T-helper 2 cell treated with Interferon-gamma antibody and Interleukin-4, amounts not matched to agents 5 μg/mL and 100 μg/mL, for 36 hours (primary cell): ENCODE measurements around the gene WNK2.

Source experiments
- DNase-seq: peaks from one replicate; pipeline ENCODE4 v3.0.0; 2021; ENCODE audit warnings: low spot score
- H3K27ac Mint-ChIP-seq: one replicate; pipeline ENCODE4 v1.8.0; 2021; ENCODE audit warnings: mild to moderate bottlenecking, mixed read lengths
- H3K27me3 Mint-ChIP-seq: one replicate; pipeline ENCODE4 v1.8.0; 2021; ENCODE audit warnings: low read depth, mixed read lengths
- H3K36me3 Mint-ChIP-seq: one replicate; pipeline ENCODE4 v1.8.0; 2021; ENCODE audit warnings: low read depth, mixed read lengths
- H3K4me1 Mint-ChIP-seq: one replicate; pipeline ENCODE4 v1.8.0; 2021; ENCODE audit warnings: low read depth, mixed read lengths
- H3K4me3 Mint-ChIP-seq: one replicate; pipeline ENCODE4 v1.8.0; 2022; ENCODE audit warnings: mild to moderate bottlenecking, moderate library complexity, mixed read lengths
- H3K9me3 Mint-ChIP-seq: one replicate; pipeline ENCODE4 v1.8.0; 2021; ENCODE audit warnings: mixed read lengths

Gene WNK2

DNA sequence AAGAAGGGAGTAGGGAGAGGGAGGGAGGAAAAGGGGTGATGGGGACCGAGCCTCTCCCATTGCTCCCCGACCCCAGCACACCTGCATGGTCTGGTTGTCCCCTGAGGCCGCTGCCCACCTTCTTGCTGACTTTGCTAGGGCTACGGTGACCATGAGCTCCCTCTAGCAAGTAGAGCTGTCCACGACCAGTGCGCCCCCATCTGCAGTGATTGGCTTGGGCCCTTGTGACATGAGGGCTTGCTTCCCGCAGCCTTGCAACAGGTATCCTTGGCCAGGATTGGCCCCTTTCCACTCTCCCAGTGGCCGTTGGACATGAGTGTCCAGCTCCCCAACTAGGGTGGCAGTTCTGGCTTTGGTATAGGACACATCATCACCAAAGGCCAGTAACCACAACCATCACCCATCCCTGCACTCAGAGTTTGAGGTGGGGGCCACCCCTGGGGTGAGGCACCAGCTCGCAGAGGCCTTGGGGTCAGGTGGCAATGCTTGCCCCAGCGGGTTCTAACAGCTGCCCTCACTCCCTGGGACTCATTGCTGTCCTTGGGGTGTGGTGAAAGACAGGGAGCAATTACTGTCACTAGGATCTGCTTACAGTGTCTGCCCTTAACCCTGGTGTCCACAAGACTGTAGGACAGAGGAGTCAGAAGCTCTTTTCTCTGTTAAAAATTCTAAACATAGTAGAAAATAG is 32.7 kb upstream of the WNK2 start:
- DNase-seq, result no peak
- Mint-ChIP-seq H3K36me3 (peaks cover 14% of the 10 kb centered on the region), H3K9me3 (peaks cover 20% of the 10 kb centered on the region), H3K27me3 (no peaks in the 10 kb centered on the region), H3K4me3 (no peak overlapping the region), H3K27ac (no peak overlapping the region), H3K4me1 (peaks cover 26% of the 10 kb centered on the region)

- DNase-seq, result peak; percentile 25
- H3K4me1 Mint-ChIP-seq, result peaks cover 22% of the 10 kb centered on the region
Measured at GRCh38 chr9:93154293-93154903, 29.5 kb upstream of the WNK2 start.

DNA sequence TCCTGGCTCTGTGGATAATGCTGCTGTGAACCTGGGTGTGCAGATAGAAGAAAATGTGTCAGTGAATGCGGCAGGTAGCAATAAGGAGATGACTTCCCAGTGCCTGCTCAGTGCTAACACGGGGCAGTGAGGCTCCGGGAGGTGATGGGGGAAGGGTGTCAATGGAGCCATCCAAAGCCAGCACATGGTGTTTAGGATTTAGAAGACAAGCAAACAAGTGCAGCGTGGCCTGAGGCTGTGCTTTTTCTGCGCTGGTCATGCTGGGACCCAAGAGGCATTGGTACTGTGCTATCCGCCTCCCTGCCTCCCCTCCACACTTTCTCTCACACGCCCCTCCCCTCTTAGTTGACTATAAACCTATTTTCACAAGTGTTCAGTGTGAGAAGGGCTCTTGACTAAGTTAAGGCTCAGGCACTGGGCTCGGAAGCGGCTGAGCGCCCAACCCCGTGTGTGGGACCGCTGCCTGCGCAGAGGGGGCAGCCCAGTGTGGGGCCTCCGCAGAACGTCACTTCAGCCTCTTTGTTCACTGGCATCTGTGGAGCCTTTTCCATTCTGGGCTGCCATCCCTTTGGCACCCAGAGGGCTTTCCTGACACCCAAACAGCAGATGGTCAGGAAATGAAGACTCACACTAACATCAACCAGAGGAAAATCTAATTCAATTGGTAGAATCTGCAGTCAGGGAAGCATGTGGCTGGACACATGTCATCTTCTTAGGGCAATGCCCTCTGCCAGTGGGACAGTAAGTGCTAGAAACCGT is 28.0 kb upstream of the WNK2 start:
- no peaks in the 10 kb centered on the region for H3K27me3 Mint-ChIP-seq
- H3K4me3 Mint-ChIP-seq, result no peak overlapping the region
- no peaks in the 10 kb centered on the region for H3K36me3 Mint-ChIP-seq
- H3K4me1 Mint-ChIP-seq, result peaks cover 22% of the 10 kb centered on the region
- peak overlapping the region; percentile 72 for H3K27ac Mint-ChIP-seq
- no peaks in the 10 kb centered on the region for H3K9me3 Mint-ChIP-seq
- DNase-seq, result no peak

More at GRCh38 chr9:93154293-93154903, 29.5 kb upstream of the WNK2 start:
- Mint-ChIP-seq H3K36me3 (no peaks in the 10 kb centered on the region), H3K27ac (no peak overlapping the region), H3K27me3 (no peaks in the 10 kb centered on the region), H3K4me3 (no peak overlapping the region), H3K9me3 (no peaks in the 10 kb centered on the region)

DNA sequence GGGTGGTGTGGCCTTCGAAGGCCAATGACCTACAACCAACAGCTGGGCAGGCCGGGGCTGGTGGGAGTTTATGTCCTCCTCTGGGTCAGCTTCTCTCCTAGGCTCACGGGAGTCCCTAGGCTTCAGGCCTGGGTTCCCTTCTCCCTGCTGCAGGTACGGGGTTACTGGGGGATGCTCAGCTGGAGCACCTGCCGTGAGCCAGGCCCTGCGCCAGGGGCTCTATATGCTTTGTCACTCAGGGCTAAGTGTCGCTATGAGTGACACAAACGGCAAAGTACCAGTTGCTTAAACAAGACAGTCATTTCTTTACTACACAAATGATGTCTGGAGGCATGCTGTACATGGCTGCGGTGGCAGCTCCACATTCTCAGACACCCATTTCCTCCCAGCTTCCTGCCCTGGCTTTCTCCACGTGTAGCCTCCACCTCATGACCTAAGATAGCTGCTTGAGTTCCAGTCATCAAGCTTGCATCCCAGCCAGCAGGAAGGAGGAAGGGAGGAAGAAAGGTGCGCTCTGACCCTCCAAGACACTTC is 27.4 kb upstream of the WNK2 start:
- H3K4me3 Mint-ChIP-seq, result no peak overlapping the region
- H3K27me3 Mint-ChIP-seq, result no peaks in the 10 kb centered on the region
- peak overlapping the region; percentile 72 for H3K27ac Mint-ChIP-seq
- peak; percentile 69 for DNase-seq
- H3K36me3 Mint-ChIP-seq, result no peaks in the 10 kb centered on the region
- H3K9me3 Mint-ChIP-seq, result no peaks in the 10 kb centered on the region
- peaks cover 22% of the 10 kb centered on the region for H3K4me1 Mint-ChIP-seq

DNA sequence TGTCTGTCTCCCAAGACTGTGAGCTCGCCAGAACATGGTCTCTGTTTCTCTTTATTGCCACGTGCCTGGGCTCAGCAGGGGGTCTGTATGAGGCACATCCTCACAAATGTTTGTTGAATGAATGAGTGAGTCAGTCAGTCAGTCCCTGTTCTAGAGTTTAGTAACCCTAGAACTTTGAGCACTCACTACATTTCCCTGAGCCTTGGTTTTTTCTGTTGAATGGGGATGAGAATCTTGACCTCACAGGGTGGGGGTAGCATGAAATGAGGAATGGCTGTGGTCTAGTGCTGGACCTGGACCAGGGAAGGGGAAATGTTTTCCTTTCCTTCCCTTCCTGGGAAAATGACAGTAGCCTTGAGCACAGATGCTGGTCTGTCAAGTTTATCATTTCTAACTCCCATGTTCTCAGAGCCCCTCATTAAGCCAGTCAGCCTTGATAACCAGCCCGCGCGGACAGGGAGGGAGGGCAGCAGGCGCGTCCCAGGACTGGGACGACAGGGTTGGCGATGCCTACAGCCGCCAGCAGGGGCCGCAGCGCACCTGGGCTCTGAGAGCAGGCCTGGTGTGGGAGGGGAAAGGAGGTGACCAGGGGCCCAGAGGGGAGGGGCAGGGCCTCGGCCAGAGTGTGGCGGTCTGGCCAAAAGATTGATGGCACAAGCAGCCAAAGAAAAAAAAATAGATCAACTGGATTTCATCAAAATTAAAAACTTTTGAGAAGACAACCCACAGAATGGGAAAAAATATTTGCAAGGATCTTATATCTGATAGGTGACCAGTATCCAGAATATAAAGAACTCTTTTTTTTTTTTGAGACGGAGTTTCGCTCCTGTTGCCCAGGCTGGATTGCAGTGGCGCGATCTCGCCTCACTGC is 24.1 kb upstream of the WNK2 start:
- Mint-ChIP-seq H3K27me3 (no peaks in the 10 kb centered on the region), H3K4me1 (peaks cover 22% of the 10 kb centered on the region), H3K36me3 (no peaks in the 10 kb centered on the region), H3K4me3 (no peak overlapping the region), H3K9me3 (no peaks in the 10 kb centered on the region), H3K27ac (peak overlapping the region; percentile 50)
- DNase-seq, result peak; percentile 66

- H3K4me3 Mint-ChIP-seq, result no peak overlapping the region
- no peak overlapping the region for H3K27ac Mint-ChIP-seq
- H3K27me3 Mint-ChIP-seq, result no peaks in the 10 kb centered on the region
- no peak for DNase-seq
- H3K4me1 Mint-ChIP-seq, result peaks cover 8% of the 10 kb centered on the region
- H3K36me3 Mint-ChIP-seq, result no peaks in the 10 kb centered on the region
- no peaks in the 10 kb centered on the region for H3K9me3 Mint-ChIP-seq
Measured at GRCh38 chr9:93161786-93162562, 22.0 kb upstream of the WNK2 start.

- Mint-ChIP-seq H3K36me3 (no peaks in the 10 kb centered on the region), H3K9me3 (no peaks in the 10 kb centered on the region), H3K27ac (no peak overlapping the region), H3K27me3 (no peaks in the 10 kb centered on the region), H3K4me1 (peaks cover 8% of the 10 kb centered on the region), H3K4me3 (no peak overlapping the region)
- no peak for DNase-seq
Measured at GRCh38 chr9:93164085-93164484, 19.9 kb upstream of the WNK2 start.

GRCh38 chr9:93166699-93167098 is 17.2 kb upstream of the WNK2 start:
- no peak overlapping the region for H3K27ac Mint-ChIP-seq
- H3K4me3 Mint-ChIP-seq, result no peak overlapping the region
- H3K27me3 Mint-ChIP-seq, result no peaks in the 10 kb centered on the region
- H3K36me3 Mint-ChIP-seq, result no peaks in the 10 kb centered on the region
- H3K4me1 Mint-ChIP-seq, result peaks cover 5% of the 10 kb centered on the region
- DNase-seq, result no peak
- no peaks in the 10 kb centered on the region for H3K9me3 Mint-ChIP-seq

DNA sequence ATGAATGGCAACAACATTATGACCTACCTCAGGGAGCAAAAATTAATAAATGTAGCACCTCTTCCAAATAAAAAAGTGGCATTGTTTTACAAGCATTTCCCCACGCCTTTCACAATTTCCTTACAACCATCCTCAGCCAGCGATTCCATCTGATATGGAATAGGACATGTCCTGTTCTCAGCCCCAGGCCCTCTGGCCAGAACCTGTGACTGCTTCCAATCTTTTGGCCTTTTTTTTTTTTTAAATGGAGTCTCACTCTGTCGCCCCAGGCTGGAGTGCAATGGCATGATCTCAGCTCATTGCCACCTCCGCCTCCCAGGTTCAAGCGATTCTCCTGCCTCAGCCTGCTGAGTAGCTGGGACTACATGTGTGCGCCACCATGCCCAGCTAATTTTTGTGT is 16.8 kb upstream of the WNK2 start:
- Mint-ChIP-seq H3K27ac (no peak overlapping the region), H3K9me3 (no peaks in the 10 kb centered on the region), H3K36me3 (no peaks in the 10 kb centered on the region), H3K4me1 (peaks cover 5% of the 10 kb centered on the region), H3K4me3 (no peak overlapping the region), H3K27me3 (no peaks in the 10 kb centered on the region)
- DNase-seq, result no peak

GRCh38 chr9:93167838-93168237 is 16.1 kb upstream of the WNK2 start:
- no peaks in the 10 kb centered on the region for H3K27me3 Mint-ChIP-seq
- no peaks in the 10 kb centered on the region for H3K36me3 Mint-ChIP-seq
- no peak overlapping the region for H3K4me3 Mint-ChIP-seq
- no peak for DNase-seq
- no peaks in the 10 kb centered on the region for H3K9me3 Mint-ChIP-seq
- H3K4me1 Mint-ChIP-seq, result peaks cover 5% of the 10 kb centered on the region
- H3K27ac Mint-ChIP-seq, result no peak overlapping the region

DNA sequence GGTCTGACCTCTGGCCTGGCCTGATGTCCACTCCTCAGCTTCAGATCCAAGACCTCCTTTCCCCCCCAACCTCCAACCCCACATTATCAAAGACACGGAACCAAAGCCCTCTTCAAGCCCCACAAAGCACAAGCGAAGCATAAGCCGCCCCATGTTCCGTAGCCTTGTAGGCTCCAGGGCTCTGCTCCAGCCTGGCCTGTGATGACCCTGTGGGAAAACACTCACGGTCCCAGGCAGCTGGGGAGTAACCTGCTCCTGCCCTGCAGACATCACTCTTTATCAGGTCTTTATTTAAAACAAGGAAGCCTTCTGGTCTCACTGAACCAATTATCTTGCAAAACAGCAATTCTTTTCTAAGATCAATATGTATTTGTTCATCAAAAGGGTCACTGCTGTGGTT is 15.4 kb upstream of the WNK2 start:
- Mint-ChIP-seq H3K9me3 (no peaks in the 10 kb centered on the region), H3K27me3 (no peaks in the 10 kb centered on the region), H3K36me3 (no peaks in the 10 kb centered on the region), H3K4me3 (no peak overlapping the region), H3K4me1 (peaks cover 5% of the 10 kb centered on the region), H3K27ac (no peak overlapping the region)
- DNase-seq, result no peak

DNA sequence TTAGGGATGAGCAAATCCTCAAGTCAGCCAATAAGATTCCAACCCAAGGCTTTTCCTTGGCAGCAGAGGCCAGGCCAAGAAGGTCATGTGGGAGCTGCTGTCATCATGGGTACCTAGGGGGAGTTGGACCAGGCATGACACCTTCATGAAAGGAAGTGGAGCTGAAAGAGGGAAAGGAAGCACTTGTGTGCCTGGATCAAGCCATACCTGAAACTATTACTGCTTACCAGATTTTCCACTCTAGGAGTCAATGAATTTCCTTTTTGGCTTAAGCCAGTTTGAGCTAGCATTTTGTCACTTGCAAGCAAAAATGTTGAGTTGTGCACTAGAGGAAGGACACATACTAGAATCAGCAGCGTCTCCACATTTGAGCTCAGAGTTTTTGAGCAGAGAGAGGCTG is 14.5 kb upstream of the WNK2 start:
- peaks cover 5% of the 10 kb centered on the region for H3K4me1 Mint-ChIP-seq
- H3K27ac Mint-ChIP-seq, result no peak overlapping the region
- no peak overlapping the region for H3K4me3 Mint-ChIP-seq
- H3K27me3 Mint-ChIP-seq, result peaks cover 3% of the 10 kb centered on the region
- H3K9me3 Mint-ChIP-seq, result no peaks in the 10 kb centered on the region
- DNase-seq, result no peak
- no peaks in the 10 kb centered on the region for H3K36me3 Mint-ChIP-seq

GRCh38 chr9:93170571-93170970 is 13.4 kb upstream of the WNK2 start:
- H3K4me3 Mint-ChIP-seq, result no peak overlapping the region
- H3K36me3 Mint-ChIP-seq, result no peaks in the 10 kb centered on the region
- H3K27me3 Mint-ChIP-seq, result peaks cover 3% of the 10 kb centered on the region
- H3K27ac Mint-ChIP-seq, result no peak overlapping the region
- no peaks in the 10 kb centered on the region for H3K9me3 Mint-ChIP-seq
- no peak for DNase-seq
- H3K4me1 Mint-ChIP-seq, result peaks cover 5% of the 10 kb centered on the region
